ENCODE results near the gene FKBP4.

Gene FKBP4

GRCh38 chr12:2776129-2776806 is 18.5 kb upstream of the FKBP4 start:
- peak; percentile 57 for DNase-seq (ENCODE audit: low spot score)
- no peak overlapping the region for H3K4me3 ChIP-seq
- TF ChIP-seq, protein P1, sequence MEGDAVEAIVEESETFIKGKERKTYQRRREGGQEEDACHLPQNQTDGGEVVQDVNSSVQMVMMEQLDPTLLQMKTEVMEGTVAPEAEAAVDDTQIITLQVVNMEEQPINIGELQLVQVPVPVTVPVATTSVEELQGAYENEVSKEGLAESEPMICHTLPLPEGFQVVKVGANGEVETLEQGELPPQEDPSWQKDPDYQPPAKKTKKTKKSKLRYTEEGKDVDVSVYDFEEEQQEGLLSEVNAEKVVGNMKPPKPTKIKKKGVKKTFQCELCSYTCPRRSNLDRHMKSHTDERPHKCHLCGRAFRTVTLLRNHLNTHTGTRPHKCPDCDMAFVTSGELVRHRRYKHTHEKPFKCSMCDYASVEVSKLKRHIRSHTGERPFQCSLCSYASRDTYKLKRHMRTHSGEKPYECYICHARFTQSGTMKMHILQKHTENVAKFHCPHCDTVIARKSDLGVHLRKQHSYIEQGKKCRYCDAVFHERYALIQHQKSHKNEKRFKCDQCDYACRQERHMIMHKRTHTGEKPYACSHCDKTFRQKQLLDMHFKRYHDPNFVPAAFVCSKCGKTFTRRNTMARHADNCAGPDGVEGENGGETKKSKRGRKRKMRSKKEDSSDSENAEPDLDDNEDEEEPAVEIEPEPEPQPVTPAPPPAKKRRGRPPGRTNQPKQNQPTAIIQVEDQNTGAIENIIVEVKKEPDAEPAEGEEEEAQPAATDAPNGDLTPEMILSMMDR (IDR thresholded peaks at IDR 0.05): no peak
- no peak overlapping the region for H3K27ac ChIP-seq

DNA sequence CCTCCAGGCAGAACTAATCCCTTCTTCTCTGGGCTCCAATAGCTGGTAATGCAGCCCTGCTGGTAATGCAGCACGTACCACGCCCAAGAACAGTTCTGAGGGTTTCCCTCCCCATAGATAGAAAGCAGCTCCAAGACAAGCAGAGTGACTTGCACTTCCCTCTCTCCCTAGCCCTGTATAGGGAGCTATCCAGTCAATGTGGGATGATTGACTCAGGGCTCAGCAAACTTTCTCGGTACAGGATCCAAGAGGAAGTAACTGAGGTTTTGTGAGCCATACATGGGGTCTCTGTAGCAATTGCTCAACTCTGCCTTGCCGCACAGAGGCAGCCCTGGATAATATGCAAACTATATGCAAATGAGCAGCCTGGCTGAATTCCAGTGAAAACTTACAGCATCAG is 15.5 kb upstream of the FKBP4 start:
- H3K4me3 ChIP-seq: no peak overlapping the region
- no peak for DNase-seq (ENCODE audit: low spot score)
- TF ChIP-seq, protein P1 (IDR thresholded peaks at IDR 0.05): no peak
- H3K27ac ChIP-seq: no peak overlapping the region

DNA sequence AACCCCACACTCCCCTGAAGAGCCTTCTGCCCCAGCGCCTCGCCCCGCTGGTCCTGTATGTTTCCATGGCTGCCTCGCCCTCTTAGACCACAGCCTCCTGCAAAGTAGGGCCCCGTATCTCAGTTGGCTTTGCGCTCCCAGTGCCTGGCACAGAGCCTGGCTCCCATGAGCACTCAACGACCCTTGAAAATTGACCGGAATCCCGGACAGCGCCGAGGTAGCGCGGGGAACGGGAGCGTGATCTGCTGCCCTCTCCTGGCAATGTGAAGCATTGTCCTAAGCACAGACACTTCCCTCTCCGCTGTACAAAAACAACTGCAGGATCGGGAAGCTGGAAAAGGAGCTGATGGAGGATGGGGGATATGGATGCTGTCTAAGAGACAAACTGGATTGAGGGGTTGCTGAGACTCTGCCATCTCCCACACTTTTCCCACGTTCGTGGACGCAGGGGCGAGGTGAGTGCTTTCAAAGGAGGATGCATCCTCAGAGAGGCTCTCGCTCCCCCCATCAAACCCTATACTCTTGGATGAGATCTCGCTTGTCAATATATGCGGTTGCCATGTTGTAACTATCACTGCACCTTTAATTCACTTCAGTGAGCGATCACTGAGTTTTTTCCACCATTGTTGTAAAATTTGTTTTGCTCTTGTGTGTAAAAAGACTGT is 10.7 kb upstream of the FKBP4 start:
- DNase-seq (ENCODE audit: low spot score): peak; percentile 76
- Histone ChIP-seq H3K27ac (no peak overlapping the region), H3K4me3 (peak overlapping the region; percentile 64)
- TF ChIP-seq, protein P1 (IDR thresholded peaks at IDR 0.05): peak; percentile 85

DNA sequence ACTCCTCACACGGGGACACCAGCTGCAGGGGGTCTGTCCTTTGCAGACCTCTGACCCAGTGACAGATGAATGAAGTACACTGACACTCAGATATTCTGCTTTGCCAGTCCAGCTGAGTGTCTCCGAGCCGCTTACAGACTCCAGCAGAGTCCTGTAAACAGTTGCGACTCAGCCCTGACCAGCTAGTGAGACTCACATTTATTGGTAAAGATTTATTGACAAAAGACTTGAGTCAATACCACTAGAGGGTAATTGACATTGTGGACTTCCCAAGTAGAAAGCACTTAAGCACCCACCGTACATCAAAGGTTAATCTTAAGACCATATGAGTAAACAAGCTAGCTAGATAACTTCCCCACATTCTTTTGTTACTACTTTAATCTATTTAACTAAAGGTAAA is 9.8 kb upstream of the FKBP4 start:
- no peak for DNase-seq (ENCODE audit: low spot score)
- H3K27ac ChIP-seq: no peak overlapping the region
- TF ChIP-seq, protein P1 (IDR thresholded peaks at IDR 0.05): no peak
- H3K4me3 ChIP-seq: no peak overlapping the region

DNA sequence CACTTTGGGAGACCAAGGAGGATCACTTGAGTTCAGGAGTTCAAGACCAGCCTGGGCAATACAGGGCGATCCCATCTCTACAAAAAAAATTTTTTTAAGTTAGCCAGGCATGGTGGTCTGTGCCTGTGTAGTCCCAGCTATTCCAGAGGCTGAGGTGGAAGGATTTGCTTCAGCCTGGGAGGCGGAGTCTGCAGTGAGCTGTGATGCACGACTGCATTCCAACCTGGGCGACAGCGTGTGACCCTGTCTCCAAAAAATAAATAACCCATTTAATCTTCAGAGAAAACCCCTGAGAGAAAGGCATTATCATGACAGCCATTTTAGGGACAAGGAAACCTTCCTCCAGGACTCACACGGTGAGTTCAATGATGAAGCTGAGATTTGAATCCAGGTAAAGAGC is 3.7 kb upstream of the FKBP4 start:
- no peak for DNase-seq (ENCODE audit: low spot score)
- no peak overlapping the region for H3K27ac ChIP-seq
- no peak overlapping the region for H3K4me3 ChIP-seq
- TF ChIP-seq, protein P1 (IDR thresholded peaks at IDR 0.05): no peak

- no peak overlapping the region for H3K4me3 ChIP-seq
- H3K27ac ChIP-seq: no peak overlapping the region
- DNase-seq (ENCODE audit: low spot score): no peak
- TF ChIP-seq, protein P1 (IDR thresholded peaks at IDR 0.05): no peak
Measured at GRCh38 chr12:2792671-2793500, 1.9 kb upstream of the FKBP4 start.
